Upper lobe of left lung (tissue), 6 donors: Measurements from ENCODE around the gene RNF123. TPM values are rescaled to one million over a fixed set of nuclear protein-coding genes. Genes with fewer than 3 reads are reported as not detected.
A peak's percentile ranks its signal among the peaks of the same experiment; 100 is the strongest.

Experiments used
- ATAC-seq, 2 donors: fragments of 200-7000 bp; cut with Tn5 transposase; one replicate each; pipeline ENCODE4 v1.9.1; 2022; ENCODE audit warnings: mild to moderate bottlenecking in 2 of 2, moderate library complexity in 2 of 2; ENCODE audit not compliant: low FRiP score in 2 of 2
- DNase-seq, 2 donors: peaks; one replicate each; pipeline ENCODE4 v3.0.0-alpha.2; 2019 to 2020
- H3K27ac ChIP-seq, 4 donors: fragments of 200-600 bp; sonication (generic); one replicate each; pipeline ENCODE4 v1.5.1; 2016 to 2019
- H3K27me3 ChIP-seq, 4 donors: fragments of 200-600 bp; sonication (generic); one replicate each; pipeline ENCODE4 v1.5.1; 2017 to 2019
- H3K36me3 ChIP-seq, 4 donors: fragments of 200-600 bp; sonication (generic); one replicate each; pipeline ENCODE4 v1.5.1; 2016 to 2019
- H3K4me1 ChIP-seq, 4 donors: fragments of 200-600 bp; sonication (generic); one replicate each; pipeline ENCODE4 v1.5.1; 2018 to 2019
- H3K4me3 ChIP-seq, 4 donors: fragments of 200-600 bp; sonication (generic); one replicate each; pipeline ENCODE4 v1.5.1; 2017 to 2019; ENCODE audit warnings: mild to moderate bottlenecking in 2 of 4, moderate library complexity in 1 of 4
- H3K9me3 ChIP-seq, 4 donors: fragments of 200-600 bp; sonication (generic); one replicate each; pipeline ENCODE4 v1.5.1; 2018 to 2019
- EP300 ChIP-seq, 4 donors: sonication (generic); formaldehyde crosslinking; IDR thresholded peaks; one replicate each; pipeline ENCODE4 v1.5.1; 2017; ENCODE audit warnings: antibody characterized with exemption in 4 of 4, control low read depth in 2 of 4
- POLR2A ChIP-seq, 4 donors: fragments of 450-650 bp; IDR thresholded peaks; one replicate each; pipeline ENCODE4 v1.5.1; 2016 to 2017; ENCODE audit warnings: antibody characterized with exemption in 4 of 4, mild to moderate bottlenecking in 2 of 4
- POLR2AphosphoS5 ChIP-seq, 2 donors: sonication (generic); formaldehyde crosslinking; IDR thresholded peaks; one replicate each; pipeline ENCODE4 v1.5.1; 2017; ENCODE audit warnings: antibody characterized with exemption in 2 of 2
- WGBS, 2 donors: methylation state at CpG; one replicate each; pipeline ENCODE4 v1.1.5; 2017 to 2018; 5-methylcytosine and 5-hydroxymethylcytosine counted together
- total RNA-seq, 6 donors: library from RNA; depleted of rRNA in 4 of 6; stranded (reverse); fragments of >200 nt in 4 of 6; gene quantifications; one replicate each; pipeline versions ENCODE4 v1.1.0 to v1.2.1, GENCODE V29; 2016 to 2021
- TF ChIP-seq, protein P1 (sequence below), 6 experiments: fragments of 450-650 bp in 4 of 6; fragments of 200-600 bp in 2 of 6; sonication (generic) in 2 of 6; IDR thresholded peaks; one replicate each; pipeline ENCODE4 v1.5.1; 2016 to 2019; ENCODE audit warnings: antibody characterized with exemption in 6 of 6
- donor health status: DM: no; HTN: no; CAD: no; lungs with moderate emphysema.
- donor health status: DM: no; HTN: yes; CAD: no; lungs with severe emphysema.

Gene RNF123
- total RNA-seq, 6 donors from 2014 or later = 14.2 to 71.2 (median 42.2) TPM

DNA sequence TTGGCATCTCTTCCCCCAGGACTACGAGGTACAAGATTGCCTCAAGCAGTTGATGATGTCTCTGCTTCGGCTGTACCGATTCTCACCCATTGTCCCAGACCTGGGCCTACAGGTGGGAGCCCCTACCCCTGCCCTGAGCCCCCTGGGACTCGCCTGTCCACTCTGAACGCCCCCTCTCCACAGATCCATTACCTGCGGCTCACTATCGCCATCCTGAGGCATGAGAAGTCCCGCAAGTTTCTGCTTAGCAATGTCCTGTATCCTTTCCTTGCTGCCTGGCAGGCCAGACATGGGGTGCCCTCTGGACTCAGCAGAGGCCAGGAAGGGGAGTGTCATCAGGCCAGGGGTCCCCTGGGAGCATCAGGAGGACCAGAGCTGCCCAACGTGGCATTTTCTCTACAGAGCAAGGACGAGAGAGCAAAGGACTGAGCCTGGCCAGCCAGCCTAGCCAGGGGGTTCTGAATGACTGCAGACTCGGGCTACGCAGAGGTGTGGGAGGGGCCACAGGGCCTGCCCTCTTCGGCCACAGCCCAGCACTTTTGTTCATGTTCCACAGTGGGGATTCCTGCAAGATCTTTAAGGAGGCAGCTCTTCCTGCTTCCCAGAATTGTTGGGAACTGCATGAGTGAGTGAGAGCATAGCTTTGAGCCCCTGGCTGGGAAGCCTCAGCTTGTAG, 11.2 kb downstream of the RNF123 start:
- Histone ChIP-seq H3K9me3 (no peaks in the 10 kb centered on the region), H3K4me1 (peaks cover 0 to 12% (median 3%) of the 10 kb centered on the region in 4 donors), H3K4me3 (no peak overlapping the region), H3K27me3 (no peaks in the 10 kb centered on the region), H3K27ac (no peak overlapping the region), H3K36me3 (peaks cover 2 to 76% (median 57%) of the 10 kb centered on the region in 4 donors)
- no peak for ATAC-seq
- DNase-seq = peak in 1 of 2 donors; percentile 35
- no peak for TF ChIP-seq EP300 (IDR thresholded peaks at IDR 0.05)
- TF ChIP-seq, protein P1, sequence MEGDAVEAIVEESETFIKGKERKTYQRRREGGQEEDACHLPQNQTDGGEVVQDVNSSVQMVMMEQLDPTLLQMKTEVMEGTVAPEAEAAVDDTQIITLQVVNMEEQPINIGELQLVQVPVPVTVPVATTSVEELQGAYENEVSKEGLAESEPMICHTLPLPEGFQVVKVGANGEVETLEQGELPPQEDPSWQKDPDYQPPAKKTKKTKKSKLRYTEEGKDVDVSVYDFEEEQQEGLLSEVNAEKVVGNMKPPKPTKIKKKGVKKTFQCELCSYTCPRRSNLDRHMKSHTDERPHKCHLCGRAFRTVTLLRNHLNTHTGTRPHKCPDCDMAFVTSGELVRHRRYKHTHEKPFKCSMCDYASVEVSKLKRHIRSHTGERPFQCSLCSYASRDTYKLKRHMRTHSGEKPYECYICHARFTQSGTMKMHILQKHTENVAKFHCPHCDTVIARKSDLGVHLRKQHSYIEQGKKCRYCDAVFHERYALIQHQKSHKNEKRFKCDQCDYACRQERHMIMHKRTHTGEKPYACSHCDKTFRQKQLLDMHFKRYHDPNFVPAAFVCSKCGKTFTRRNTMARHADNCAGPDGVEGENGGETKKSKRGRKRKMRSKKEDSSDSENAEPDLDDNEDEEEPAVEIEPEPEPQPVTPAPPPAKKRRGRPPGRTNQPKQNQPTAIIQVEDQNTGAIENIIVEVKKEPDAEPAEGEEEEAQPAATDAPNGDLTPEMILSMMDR (IDR thresholded peaks at IDR 0.05) = no peak
- no peak for TF ChIP-seq POLR2A (IDR thresholded peaks at IDR 0.05)
- TF ChIP-seq POLR2AphosphoS5 (IDR thresholded peaks at IDR 0.05) = no peak
- 88 to 93% methylated on average over 12 to 13 of the region's 13 CpGs for WGBS, 2 donors

DNA sequence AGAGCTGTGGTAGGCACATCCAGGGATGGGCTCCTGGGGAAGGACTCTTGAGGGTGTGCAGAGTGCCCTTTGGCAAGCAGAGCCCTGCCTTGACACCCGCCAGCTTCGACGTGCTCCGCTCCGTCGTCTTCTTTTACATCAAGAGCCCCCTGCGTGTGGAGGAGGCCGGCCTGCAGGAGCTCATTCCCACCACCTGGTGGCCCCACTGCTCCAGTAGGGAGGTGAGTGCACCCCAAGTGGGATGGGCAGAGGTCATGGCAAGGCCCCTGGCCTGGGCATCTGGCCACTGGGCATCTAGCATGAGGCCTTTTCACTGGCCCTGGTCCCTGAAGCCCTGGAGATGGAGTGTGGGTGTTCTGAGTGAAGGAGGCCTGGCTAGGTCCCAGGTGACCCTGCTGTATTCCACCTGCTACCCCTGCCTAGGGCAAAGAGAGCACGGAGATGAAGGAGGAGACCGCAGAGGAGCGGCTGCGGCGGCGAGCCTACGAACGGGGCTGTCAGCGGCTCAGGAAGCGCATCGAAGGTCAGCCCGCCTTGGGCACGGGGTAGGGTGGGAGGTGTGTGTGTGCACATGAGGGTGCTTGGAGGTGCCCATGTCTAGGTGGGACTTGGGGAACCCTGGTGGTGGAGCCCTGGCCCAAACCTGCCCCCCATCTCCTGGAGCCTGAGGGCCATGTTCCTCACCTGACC, 12.2 kb downstream of the RNF123 start:
- Histone ChIP-seq H3K27me3 (no peaks in the 10 kb centered on the region), H3K9me3 (no peaks in the 10 kb centered on the region), H3K4me3 (no peak overlapping the region), H3K27ac (no peak overlapping the region), H3K4me1 (peaks cover 0 to 12% (median 3%) of the 10 kb centered on the region in 4 donors), H3K36me3 (peaks cover 2 to 85% (median 66%) of the 10 kb centered on the region in 4 donors)
- 87 to 88% methylated on average over 21 of the region's 21 CpGs for WGBS, 2 donors
- TF ChIP-seq, protein P1 (IDR thresholded peaks at IDR 0.05) = peak in 3 of 6 experiments; percentile 24 to 48 (median 25)
- TF ChIP-seq EP300 (IDR thresholded peaks at IDR 0.05) = no peak
- peak in 1 of 2 donors; percentile 69 for DNase-seq
- ATAC-seq = no peak

DNA sequence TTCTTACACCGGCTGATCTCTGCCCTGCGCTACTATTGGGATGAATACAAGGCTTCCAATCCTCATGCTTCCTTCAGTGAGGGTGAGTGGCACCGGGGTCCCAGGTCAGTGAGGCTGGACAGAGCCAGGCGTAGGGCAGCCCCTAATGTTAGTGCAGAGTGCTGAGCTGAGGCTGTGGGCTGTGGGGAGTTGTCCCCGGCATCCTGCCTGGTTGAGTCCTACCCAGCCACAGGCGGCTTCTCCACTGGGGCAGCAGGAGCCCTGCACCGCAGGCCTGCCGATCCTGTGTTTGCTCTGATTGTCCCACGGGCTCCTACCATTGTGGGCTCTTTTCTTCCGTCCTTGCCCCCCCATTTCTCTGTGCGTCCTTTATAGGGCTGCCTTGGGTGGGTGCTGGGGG, 13.3 kb downstream of the RNF123 start:
- H3K9me3 ChIP-seq = no peaks in the 10 kb centered on the region
- DNase-seq (no peak), ATAC-seq (no peak)
- no peak overlapping the region for H3K27ac ChIP-seq
- TF ChIP-seq, protein P1 (IDR thresholded peaks at IDR 0.05) = no peak
- no peak for TF ChIP-seq POLR2AphosphoS5 (IDR thresholded peaks at IDR 0.05)
- no peak for TF ChIP-seq POLR2A (IDR thresholded peaks at IDR 0.05)
- TF ChIP-seq EP300 (IDR thresholded peaks at IDR 0.05) = no peak
- no peak overlapping the region for H3K4me3 ChIP-seq
- no peaks in the 10 kb centered on the region for H3K27me3 ChIP-seq
- 93% methylated on average over 11 of the region's 11 CpGs for WGBS, 2 donors
- peaks cover 2 to 83% (median 64%) of the 10 kb centered on the region in 4 donors for H3K36me3 ChIP-seq
- peaks cover 0 to 12% (median 3%) of the 10 kb centered on the region in 4 donors for H3K4me1 ChIP-seq

- 57 to 73% methylated on average over 6 to 10 of the region's 14 CpGs for WGBS, 2 donors
- H3K4me3 ChIP-seq = no peak overlapping the region
- peak in 1 of 2 donors; percentile 65 for DNase-seq
- H3K4me1 ChIP-seq = peaks cover 0 to 12% (median 3%) of the 10 kb centered on the region in 4 donors
- ATAC-seq = peak; percentile 66 to 78
- H3K27me3 ChIP-seq = no peaks in the 10 kb centered on the region
- peaks cover 2 to 76% (median 57%) of the 10 kb centered on the region in 4 donors for H3K36me3 ChIP-seq
- TF ChIP-seq POLR2A (IDR thresholded peaks at IDR 0.05) (no peak), POLR2AphosphoS5 (IDR thresholded peaks at IDR 0.05) (no peak), EP300 (IDR thresholded peaks at IDR 0.05) (no peak)
- TF ChIP-seq, protein P1 (IDR thresholded peaks at IDR 0.05) = peak; percentile 62 to 90 (median 82)
- no peaks in the 10 kb centered on the region for H3K9me3 ChIP-seq
- H3K27ac ChIP-seq = peak overlapping the region in 3 of 4 donors; percentile 15 to 31 (median 17)
These were observed 14.1 kb downstream of the RNF123 start for GRCh38 chr3:49703443-49703927.
